ENCODE data around the gene ACADL.

- TF ChIP-seq CTCF (conservative IDR thresholded peaks at IDR 0.05; ENCODE audit: low read depth in 2 of 2) (peak in 1 of 2 experiments; percentile 32; a peak in 1 of 4 replicates), CREB1 (CRISPR knock-in tag; IDR thresholded peaks at IDR 0.05; ENCODE audit: low read depth) (no peak), JUNB (IDR thresholded peaks at IDR 0.05; ENCODE audit: unreplicated experiment) (no peak), EZH2 (IDR thresholded peaks at IDR 0.05; ENCODE audit: low read depth, unreplicated experiment) (no peak), REST (IDR thresholded peaks at IDR 0.05; ENCODE audit: unreplicated experiment) (no peak), EZH2phosphoT487 (IDR thresholded peaks at IDR 0.05; ENCODE audit: unreplicated experiment) (no peak), POLR2AphosphoS5 (IDR thresholded peaks at IDR 0.05; ENCODE audit: low read depth) (no peak)
Observed at GRCh38 chr2:210269148-210269547, 43.9 kb upstream of the ACADL start.
